Tibial artery (tissue), 4 donors: ENCODE results near the gene SAA1.

ENCODE experiments used
- DNase-seq, 2 donors: peaks; one replicate each; pipeline ENCODE4 v3.0.0-alpha.2; 2019
- H3K27ac ChIP-seq, 2 donors: fragments of 200-600 bp; sonication (generic) in 1 of 2; 1 replicate in 1 of 2; 2 replicates in 1 of 2; pipeline ENCODE4 v1.5.1; 2018 to 2019; ENCODE audit warnings: mild to moderate bottlenecking in 1 of 2
- H3K27me3 ChIP-seq, 2 donors: fragments of 200-600 bp; sonication (generic) in 1 of 2; one replicate each; pipeline versions ENCODE4 v1.5.1 to v1.6.0; 2016 to 2019
- H3K36me3 ChIP-seq, 3 donors: fragments of 200-600 bp; sonication (generic) in 2 of 3; one replicate each; pipeline ENCODE4 v1.5.1; 2016 to 2019; ENCODE audit warnings: mild to moderate bottlenecking in 2 of 3
- H3K4me1 ChIP-seq, 4 donors: fragments of 200-600 bp; sonication (generic) in 2 of 4; 1 replicate in 3 of 4; 2 replicates in 1 of 4; pipeline ENCODE4 v1.5.1; 2016 to 2019
- H3K4me3 ChIP-seq, 2 donors: fragments of 200-600 bp; sonication (generic) in 1 of 2; 1 replicate in 1 of 2; 2 replicates in 1 of 2; pipeline ENCODE4 v1.5.1; 2018 to 2019; ENCODE audit warnings: mild to moderate bottlenecking in 2 of 2
- H3K9me3 ChIP-seq, 3 donors: fragments of 200-600 bp; sonication (generic) in 1 of 3; one replicate each; pipeline ENCODE4 v1.5.1; 2016 to 2019
- CTCF ChIP-seq, 2 experiments: fragments of 200-600 bp in 1 of 2; fragments of 450-650 bp in 1 of 2; IDR thresholded peaks; one replicate each; pipeline ENCODE4 v1.5.1; 2017 to 2019; ENCODE audit warnings: antibody characterized with exemption in 2 of 2, mild to moderate bottlenecking in 1 of 2, moderate library complexity in 1 of 2
- intact Hi-C: fragments of 100-400 bp; cut with DNase I; formaldehyde crosslinking; loops from one replicate; pipeline ENCODE4 v1.15.0; 2023; ENCODE audit warnings: low total_unique reads

SAA1 gene

GRCh38 chr11:18313965-18314763, 48.1 kb downstream of the SAA1 start:
- no peaks in the 10 kb centered on the region for H3K9me3 ChIP-seq
- no peak for TF ChIP-seq CTCF (IDR thresholded peaks at IDR 0.05)
- H3K36me3 ChIP-seq, result peaks cover 16% of the 10 kb centered on the region in 3 donors
- intact Hi-C loops, result no loop called here
- DNase-seq, result no peak
- peaks cover 0 to 62% (median 35%) of the 10 kb centered on the region in 4 donors for H3K4me1 ChIP-seq
- H3K27me3 ChIP-seq, result no peaks in the 10 kb centered on the region
- H3K27ac ChIP-seq, result peak overlapping the region; percentile 64 to 74
- H3K4me3 ChIP-seq, result no peak overlapping the region

- Histone ChIP-seq H3K4me3 (no peak overlapping the region), H3K36me3 (peaks cover 8 to 9% (median 9%) of the 10 kb centered on the region in 3 donors), H3K27ac (peak overlapping the region; percentile 49 to 74), H3K9me3 (no peaks in the 10 kb centered on the region), H3K4me1 (peaks cover 0 to 70% (median 35%) of the 10 kb centered on the region in 4 donors), H3K27me3 (no peaks in the 10 kb centered on the region)
- TF ChIP-seq CTCF (IDR thresholded peaks at IDR 0.05), result no peak
- no peak for DNase-seq
- intact Hi-C loops, result no loop called here
Observed at GRCh38 chr11:18314784-18315523, 48.9 kb downstream of the SAA1 start.

- no peak for DNase-seq
- H3K9me3 ChIP-seq, result no peaks in the 10 kb centered on the region
- no peak overlapping the region for H3K4me3 ChIP-seq
- no peaks in the 10 kb centered on the region for H3K27me3 ChIP-seq
- peaks cover 0 to 79% (median 40%) of the 10 kb centered on the region in 4 donors for H3K4me1 ChIP-seq
- intact Hi-C loops, result no loop called here
- no peaks in the 10 kb centered on the region for H3K36me3 ChIP-seq
- no peak overlapping the region for H3K27ac ChIP-seq
- TF ChIP-seq CTCF (IDR thresholded peaks at IDR 0.05), result no peak
Observed at GRCh38 chr11:18315893-18316292, 49.8 kb downstream of the SAA1 start.

- intact Hi-C loops, result no loop called here
- no peak for TF ChIP-seq CTCF (IDR thresholded peaks at IDR 0.05)
- Histone ChIP-seq H3K36me3 (no peaks in the 10 kb centered on the region), H3K4me1 (peaks cover 0 to 69% (median 33%) of the 10 kb centered on the region in 4 donors), H3K9me3 (no peaks in the 10 kb centered on the region), H3K27ac (no peak overlapping the region), H3K27me3 (no peaks in the 10 kb centered on the region), H3K4me3 (no peak overlapping the region)
- no peak for DNase-seq
Observed at GRCh38 chr11:18317551-18317950, 51.5 kb downstream of the SAA1 start.
